HCT116 (cell line): ENCODE results near the gene ACOT7. TPM values are rescaled to one million over a fixed set of nuclear protein-coding genes. Genes with fewer than 3 reads are reported as not detected.

Source experiments
- ATAC-seq: fragments of 200-7000 bp; cut with Tn5 transposase; 2 replicates; pipeline ENCODE4 v1.9.1; 2020; ENCODE audit warnings: mild to moderate bottlenecking, moderate library complexity
- BruUV-seq: library from RNA; stranded (reverse); fragments of 400-500 nt; replicated peaks from 2 replicates; lab custom pipeline; 2021; lab: Mats Ljungman, UMichigan
- CTCF ChIA-PET: fragments of 300-600 bp; sonication (Branson Sonifier 250); formaldehyde crosslinking; loops from one replicate; lab custom pipeline; 2021; ENCODE audit warnings: antibody characterized with exemption; lab: Charles Lee
- POLR2A ChIA-PET: fragments of 300-600, 350-600 bp; sonication (Branson Sonifier 250); formaldehyde crosslinking; loops from one replicate; lab custom pipeline; 2021; ENCODE audit warnings: antibody characterized with exemption; lab: Charles Lee
- RAD21 ChIA-PET, 2 experiments: fragments of 300-600 bp; sonication (Branson Sonifier 250); formaldehyde crosslinking; loops; one replicate each; lab custom pipeline; 2023; ENCODE audit warnings: low total read pairs in 2 of 2; ENCODE audit not compliant: uncharacterized antibody in 2 of 2, unreplicated experiment in 2 of 2, low non-redundant PET in 1 of 2; lab: Charles Lee
- DNase-seq: peaks from one replicate; pipeline ENCODE4 v3.0.0-alpha.2; 2010; ENCODE audit warnings: low read depth, low spot score
- H2AFZ ChIP-seq: fragments of 200-600 bp; shearing (Covaris generic), sonication (generic); 2 replicates; pipeline ENCODE4 v1.6.1; 2017; ENCODE audit warnings: low read depth, mixed run types, mixed read lengths, antibody characterized with exemption, low read length; ENCODE audit not compliant: poor library complexity, severe bottlenecking
- H3K27ac ChIP-seq: 2 replicates; pipeline ENCODE4 v1.5.1; 2012; ENCODE audit warnings: low read depth, low read length
- H3K27me3 ChIP-seq: fragments of 200-600 bp; sonication (generic); 2 replicates; pipeline ENCODE4 v1.6.1; 2016; ENCODE audit warnings: mixed run types, low read length, mixed read lengths; ENCODE audit not compliant: insufficient read depth
- H3K36me3 ChIP-seq, 2 experiments: fragments of 200-500 bp in 1 of 2; fragments of 200-600 bp in 1 of 2; sonication (Bioruptor generic) in 1 of 2; sonication (generic) in 1 of 2; 2 replicates each; pipeline versions ENCODE4 v1.5.1 to v1.6.1; 2014 to 2016; ENCODE audit warnings: low read length in 2 of 2, inconsistent platforms in 1 of 2, mixed read lengths in 1 of 2, mixed run types in 1 of 2; ENCODE audit not compliant: insufficient read depth in 2 of 2, control insufficient read depth in 1 of 2
- H3K4me1 ChIP-seq, 2 experiments: fragments of 200-600 bp in 1 of 2; sonication (generic) in 1 of 2; 2 replicates each; pipeline versions ENCODE4 v1.5.1 to v1.6.1; 2012 to 2017; ENCODE audit warnings: low read length in 2 of 2, inconsistent platforms in 1 of 2, mild to moderate bottlenecking in 1 of 2, mixed read lengths in 1 of 2, mixed run types in 1 of 2, moderate library complexity in 1 of 2; ENCODE audit not compliant: insufficient read depth in 2 of 2, control insufficient read depth in 1 of 2
- H3K4me2 ChIP-seq: fragments of 200-600 bp; sonication (generic); 2 replicates; pipeline ENCODE4 v1.6.1; 2017; ENCODE audit warnings: mixed run types, low read length, mixed read lengths
- H3K4me3 ChIP-seq, 2 experiments: fragments of 200-600 bp in 1 of 2; sonication (generic) in 1 of 2; replicated peaks in 1 of 2; 2 replicates each; pipeline ENCODE4 v1.5.1; 2011 to 2016; ENCODE audit warnings: low read length in 2 of 2, control low read depth in 1 of 2, low read depth in 1 of 2, mild to moderate bottlenecking in 1 of 2, mixed read lengths in 1 of 2, mixed run types in 1 of 2
- H3K79me2 ChIP-seq: fragments of 200-600 bp; sonication (generic); 2 replicates; pipeline ENCODE4 v1.6.1; 2017; ENCODE audit warnings: mild to moderate bottlenecking, mixed run types, low read length, moderate library complexity, mixed read lengths; ENCODE audit not compliant: insufficient read depth
- H3K9ac ChIP-seq: fragments of 200-600 bp; sonication (generic); 2 replicates; pipeline ENCODE4 v1.6.1; 2016; ENCODE audit warnings: low read length, mixed read lengths
- H3K9me2 ChIP-seq: fragments of 200-600 bp; sonication (generic), shearing (Covaris generic); 2 replicates; pipeline ENCODE4 v1.6.1; 2017; ENCODE audit warnings: mixed run types, mild to moderate bottlenecking, moderate library complexity; ENCODE audit not compliant: insufficient read depth
- H3K9me3 ChIP-seq, 2 experiments: fragments of 200-500 bp in 1 of 2; fragments of 200-600 bp in 1 of 2; sonication (Bioruptor generic) in 1 of 2; sonication (generic) in 1 of 2; 2 replicates each; pipeline ENCODE4 v1.6.1; 2014 to 2017; ENCODE audit warnings: low read length in 2 of 2, mixed read lengths in 2 of 2, inconsistent platforms in 1 of 2, low read depth in 1 of 2, mild to moderate bottlenecking in 1 of 2, mixed run types in 1 of 2, moderate library complexity in 1 of 2; ENCODE audit not compliant: control insufficient read depth in 1 of 2, insufficient read depth in 1 of 2
- H4K20me1 ChIP-seq: fragments of 200-600 bp; sonication (generic), shearing (Covaris generic); 2 replicates; pipeline ENCODE4 v1.6.1; 2017; ENCODE audit warnings: mixed run types, mild to moderate bottlenecking, moderate library complexity; ENCODE audit not compliant: insufficient read depth
- CBX3 ChIP-seq: IDR thresholded peaks from 2 replicates; pipeline ENCODE4 v1.6.1; 2012; ENCODE audit warnings: low read depth
- EGR1 ChIP-seq: IDR thresholded peaks from 2 replicates; pipeline ENCODE4 v1.6.1; 2012; ENCODE audit warnings: low read depth
- ELF1 ChIP-seq: IDR thresholded peaks from 2 replicates; pipeline ENCODE4 v1.6.1; 2012; ENCODE audit warnings: low read depth, borderline replicate concordance
- FOSL1 ChIP-seq: IDR thresholded peaks from 2 replicates; pipeline ENCODE4 v1.6.1; 2012; ENCODE audit warnings: low read depth
- JUND ChIP-seq: IDR thresholded peaks from 2 replicates; pipeline ENCODE4 v1.6.1; 2012
- RAD21 ChIP-seq: IDR thresholded peaks from 2 replicates; pipeline ENCODE4 v1.6.1; 2012; ENCODE audit warnings: low read depth, mild to moderate bottlenecking
- TCF7L2 ChIP-seq: IDR thresholded peaks from 2 replicates; pipeline ENCODE4 v1.7.0; 2011; ENCODE audit warnings: borderline replicate concordance, inconsistent platforms; ENCODE audit not compliant: insufficient read depth, insufficient read length; ENCODE audit errors: extremely low read depth
- YY1 ChIP-seq: IDR thresholded peaks from 2 replicates; pipeline ENCODE4 v1.6.1; 2011; ENCODE audit warnings: low read length, low read depth, moderate library complexity, mild to moderate bottlenecking; ENCODE audit not compliant: insufficient replicate concordance; ENCODE audit errors: extremely low read depth
- ZFX ChIP-seq: fragments of 450-650 bp; IDR thresholded peaks from 2 replicates; pipeline ENCODE4 v1.6.1; 2017
- intact Hi-C: fragments of 100-400 bp; cut with micrococcal nuclease; formaldehyde crosslinking; loops from 2 replicates; pipeline ENCODE4 v1.10.0; 2022
- microRNA-seq: library from miRNA; unstranded; fragments of <30 nt; microRNA quantifications from one replicate; pipeline ENCODE4, GENCODE V29; 2016; ENCODE audit warnings: borderline number of aligned reads
- total RNA-seq: library from RNA; stranded (reverse); gene quantifications from one replicate; pipeline ENCODE4 v1.2.1, GENCODE V29; 2021; ENCODE audit not compliant: unreplicated experiment
- TF ChIP-seq, protein P1 (sequence below): IDR thresholded peaks from 2 replicates; pipeline ENCODE4 v1.6.1; 2012
- TF ChIP-seq, protein P2 (sequence below): IDR thresholded peaks from 2 replicates; pipeline ENCODE4 v1.6.1; 2011; ENCODE audit warnings: mild to moderate bottlenecking, low read length, moderate library complexity; ENCODE audit not compliant: insufficient replicate concordance; ENCODE audit errors: extremely low read depth

The ACOT7 gene
- total RNA-seq, 1 experiment from 2014 or later = 162 TPM

DNA sequence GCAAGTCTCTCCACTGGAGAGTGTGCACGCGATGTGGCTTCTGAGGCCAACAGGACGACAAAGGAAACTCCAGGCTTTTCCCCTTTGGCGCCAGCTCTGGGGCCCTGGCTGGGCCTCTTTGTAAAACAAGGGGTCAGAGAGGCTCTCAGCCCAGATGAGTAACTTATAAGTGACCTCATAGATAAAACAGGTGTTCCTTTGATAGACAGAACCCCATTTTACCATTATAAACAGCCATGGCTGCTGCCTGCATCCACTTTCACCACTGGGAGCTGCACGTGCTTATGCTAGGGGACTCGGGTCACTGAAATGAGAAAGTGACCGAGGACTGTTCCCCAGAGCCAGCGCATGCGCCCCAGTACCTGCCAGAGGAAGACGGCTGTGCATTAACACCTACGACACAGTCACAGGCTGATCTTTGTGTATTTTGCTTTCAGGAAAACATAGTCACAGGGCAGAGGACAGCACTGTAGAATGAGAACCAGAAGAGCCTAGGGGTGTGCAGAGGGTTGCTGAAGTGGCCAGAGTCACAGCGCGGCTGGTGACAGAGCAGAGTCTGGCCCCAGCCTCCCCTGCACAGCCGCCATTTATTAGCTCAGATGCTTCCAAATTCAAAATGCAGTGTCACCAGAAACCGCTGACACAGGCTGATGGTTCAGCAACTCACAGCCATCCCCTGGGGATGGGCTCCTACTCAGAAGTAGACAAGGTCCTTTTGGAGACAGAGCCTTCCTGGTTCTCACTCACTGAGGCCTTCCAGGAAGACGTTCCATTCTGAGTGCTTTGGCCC lies 175.0 kb downstream of the ACOT7 start:
- BruUV-seq = no TSS peak
- POLR2A ChIA-PET = interaction anchor here (1.9 kb wide), 1 partner anchor 12 kb away, joined by 4 read pairs; the partner anchor contains the start of gene RNF207
- Histone ChIP-seq H3K36me3 (peaks cover 2 to 27% of the 10 kb centered on the region in 2 experiments; a peak in 2 of 4 replicates), H3K27me3 (no peaks in the 10 kb centered on the region), H2AFZ (no peak overlapping the region), H3K27ac (peak overlapping the region; percentile 89), H3K4me3 (no peak overlapping the region; a peak in 1 of 4 replicates), H4K20me1 (no peaks in the 10 kb centered on the region; the same call in 1 of the 2 replicates), H3K4me2 (peak overlapping the region; percentile 80), H3K9ac (peak overlapping the region; percentile 67; the same call in 1 of the 2 replicates), H3K9me3 (no peaks in the 10 kb centered on the region), H3K9me2 (no peaks in the 10 kb centered on the region), H3K4me1 (peaks cover 49 to 58% of the 10 kb centered on the region in 2 experiments), H3K79me2 (peaks cover 12% of the 10 kb centered on the region; the same call in 1 of the 2 replicates)
- CTCF ChIA-PET = interaction anchor here (6.5 kb wide), 1 partner anchor 13 kb away, joined by 44 read pairs; the partner anchor contains the start of gene RNF207
- RAD21 ChIA-PET = no interaction called here
- ATAC-seq (no peak), DNase-seq (no peak)
- intact Hi-C loops = no loop called here
- no peak for TF ChIP-seq RAD21
- TF ChIP-seq TCF7L2 = no peak
- TF ChIP-seq EGR1 = no peak
- no peak for TF ChIP-seq ELF1
- TF ChIP-seq, protein P1, sequence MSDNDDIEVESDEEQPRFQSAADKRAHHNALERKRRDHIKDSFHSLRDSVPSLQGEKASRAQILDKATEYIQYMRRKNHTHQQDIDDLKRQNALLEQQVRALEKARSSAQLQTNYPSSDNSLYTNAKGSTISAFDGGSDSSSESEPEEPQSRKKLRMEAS = no peak
- TF ChIP-seq YY1 = no peak
- TF ChIP-seq, protein P2, sequence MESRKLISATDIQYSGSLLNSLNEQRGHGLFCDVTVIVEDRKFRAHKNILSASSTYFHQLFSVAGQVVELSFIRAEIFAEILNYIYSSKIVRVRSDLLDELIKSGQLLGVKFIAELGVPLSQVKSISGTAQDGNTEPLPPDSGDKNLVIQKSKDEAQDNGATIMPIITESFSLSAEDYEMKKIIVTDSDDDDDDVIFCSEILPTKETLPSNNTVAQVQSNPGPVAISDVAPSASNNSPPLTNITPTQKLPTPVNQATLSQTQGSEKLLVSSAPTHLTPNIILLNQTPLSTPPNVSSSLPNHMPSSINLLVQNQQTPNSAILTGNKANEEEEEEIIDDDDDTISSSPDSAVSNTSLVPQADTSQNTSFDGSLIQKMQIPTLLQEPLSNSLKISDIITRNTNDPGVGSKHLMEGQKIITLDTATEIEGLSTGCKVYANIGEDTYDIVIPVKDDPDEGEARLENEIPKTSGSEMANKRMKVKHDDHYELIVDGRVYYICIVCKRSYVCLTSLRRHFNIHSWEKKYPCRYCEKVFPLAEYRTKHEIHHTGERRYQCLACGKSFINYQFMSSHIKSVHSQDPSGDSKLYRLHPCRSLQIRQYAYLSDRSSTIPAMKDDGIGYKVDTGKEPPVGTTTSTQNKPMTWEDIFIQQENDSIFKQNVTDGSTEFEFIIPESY = no peak
- TF ChIP-seq JUND = no peak
- TF ChIP-seq FOSL1 = no peak
- TF ChIP-seq ZFX = no peak
- no peak for TF ChIP-seq CBX3

Small RNA genes within 50 kb of the gene (microRNA-seq; reads per million reads assigned to microRNA genes)
- gene MIR4252 = not detected

Other genes with a start within 250 kb of the ACOT7 start
- 6.1 TPM for gene CHD5, start 213.4 kb downstream of the ACOT7 start, total RNA-seq
- 456 TPM for gene RPL22, start 194.2 kb downstream of the ACOT7 start, total RNA-seq
- 61.2 TPM for gene RNF207, start 187.6 kb downstream of the ACOT7 start, total RNA-seq
- 70.9 TPM for gene ICMT, start 157.8 kb downstream of the ACOT7 start, total RNA-seq
- not detected for gene HES3, start 149.6 kb downstream of the ACOT7 start, total RNA-seq
- 6.1 TPM for gene GPR153, start 132.7 kb downstream of the ACOT7 start, total RNA-seq
- gene HES2, start 26.2 kb upstream of the ACOT7 start, total RNA-seq = 8.4 TPM
- gene ESPN, start 31.0 kb upstream of the ACOT7 start, total RNA-seq = 114 TPM
- gene TNFRSF25, start 72.4 kb upstream of the ACOT7 start, total RNA-seq = 27.5 TPM
- gene PLEKHG5, start 97.9 kb upstream of the ACOT7 start, total RNA-seq = 33.0 TPM
- 46.4 TPM for gene NOL9, start 160.7 kb upstream of the ACOT7 start, total RNA-seq
- gene TAS1R1, start 161.5 kb upstream of the ACOT7 start, total RNA-seq = not detected
- gene ZBTB48, start 186.2 kb upstream of the ACOT7 start, total RNA-seq = 41.9 TPM
- gene KLHL21, start 209.1 kb upstream of the ACOT7 start, total RNA-seq = 27.5 TPM
- gene PHF13, start 220.0 kb upstream of the ACOT7 start, total RNA-seq = 25.8 TPM
- 23.1 TPM for gene THAP3, start 231.1 kb upstream of the ACOT7 start, total RNA-seq